Kidney (tissue), 14 donors: ENCODE measurements around the gene NAA11. TPM values are rescaled to one million over a fixed set of nuclear protein-coding genes. Genes with fewer than 3 reads are reported as not detected.

ENCODE experiments used
- DNase-seq, 5 donors: peaks; one replicate each; pipeline ENCODE4 v3.0.0-alpha.2; 2013 to 2020
- FAIRE-seq: peaks from 2 replicates; lab custom pipeline; 2012; peaks lifted over from hg19 to GRCh38; lab: Jason Lieb, UNC
- H3K27ac ChIP-seq, 2 donors: one replicate each; pipeline ENCODE4 v1.7.0; 2013; ENCODE audit warnings: low read depth in 2 of 2, low read length in 2 of 2, inconsistent platforms in 1 of 2
- H3K27me3 ChIP-seq: one replicate; pipeline ENCODE4 v1.7.1; 2013; ENCODE audit warnings: low read length, inconsistent platforms; ENCODE audit not compliant: control insufficient read depth, insufficient read depth
- H3K36me3 ChIP-seq, 3 donors: one replicate each; pipeline versions ENCODE4 v1.7.0 to v1.7.1; 2013; ENCODE audit warnings: low read length in 3 of 3, control low read depth in 1 of 3, inconsistent platforms in 1 of 3; ENCODE audit not compliant: insufficient read depth in 3 of 3, control insufficient read depth in 2 of 3
- H3K4me1 ChIP-seq, 3 donors: one replicate each; pipeline versions ENCODE4 v1.7.0 to v1.7.1; 2013; ENCODE audit warnings: low read length in 3 of 3, inconsistent platforms in 1 of 3, low read depth in 1 of 3; ENCODE audit not compliant: control insufficient read depth in 2 of 3, insufficient read depth in 2 of 3
- H3K4me3 ChIP-seq, 3 donors: one replicate each; pipeline versions ENCODE4 v1.7.0 to v1.8.1; 2013; ENCODE audit warnings: low read length in 3 of 3, control low read depth in 1 of 3, inconsistent platforms in 1 of 3
- H3K9ac ChIP-seq, 3 donors: one replicate each; pipeline versions ENCODE4 v1.7.0 to v1.7.1; 2013; ENCODE audit warnings: low read length in 3 of 3, control low read depth in 1 of 3, inconsistent platforms in 1 of 3
- H3K9me3 ChIP-seq, 3 donors: one replicate each; pipeline versions ENCODE4 v1.7.0 to v1.7.1; 2013; ENCODE audit warnings: low read length in 3 of 3, control low read depth in 1 of 3, inconsistent platforms in 1 of 3; ENCODE audit not compliant: control insufficient read depth in 2 of 3, insufficient read depth in 1 of 3
- intact Hi-C: fragments of 100-400 bp; cut with DNase I; formaldehyde crosslinking; loops from one replicate; pipeline ENCODE4 v1.11.1; 2022
- polyA plus RNA-seq: library from polyadenylated mRNA; stranded (reverse); fragments of 350-450 nt; fragmentation: Illumina TruSeq; extraction: RNeasy Lipid Tissue Mini Kit (QIAGEN cat#74804); gene quantifications from one replicate; pipeline ENCODE4 v1.2.3, GENCODE V29; 2014; ENCODE audit warnings: low read depth, low replicate concordance; ENCODE audit not compliant: insufficient read depth
- total RNA-seq: library from RNA; stranded (reverse); fragmentation: NEBNext Ultra II Directional; extraction: Animal tissue kit (Norgen Biotek cat#: 25700); gene quantifications from one replicate; pipeline ENCODE4 v1.2.1, GENCODE V29; 2021
- TF ChIP-seq, protein P1 (sequence below): IDR thresholded peaks from 3 replicates; pipeline ENCODE4 v1.5.1; 2012; ENCODE audit warnings: mild to moderate bottlenecking, moderate library complexity, borderline replicate concordance; ENCODE audit not compliant: insufficient read depth; ENCODE audit errors: extremely low read depth
- donor health status: control.
- donor health status: control.
- donor health status: control.
- donor health status: control.
- donor health status: control.
- donor health status: DM: yes; HTN: yes; CAD: no.
- donor health status: Normal renal cell carcinoma (clear cell type).

Gene NAA11
- total and polyA plus RNA-seq, 2 donors from 2014 or later = not detected

DNA sequence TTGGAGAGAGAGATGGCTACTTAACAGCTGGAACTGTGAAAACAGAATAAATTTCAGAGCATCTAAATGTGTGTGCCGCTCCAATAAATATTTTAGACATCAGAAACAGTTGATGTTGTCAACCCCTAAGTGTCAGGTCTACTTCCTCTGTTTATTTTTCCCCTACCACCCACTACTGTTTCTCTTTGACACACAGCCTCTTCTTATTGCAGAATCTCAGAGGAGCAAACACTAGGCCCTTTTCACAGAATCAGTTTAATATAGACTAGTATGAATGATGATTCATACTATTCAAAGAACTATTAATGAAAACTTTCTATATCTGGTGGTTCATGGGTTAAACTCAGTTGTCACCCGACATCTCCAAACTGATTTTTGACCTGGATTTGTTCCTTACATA is 33.9 kb downstream of the NAA11 start:
- TF ChIP-seq, protein P1, sequence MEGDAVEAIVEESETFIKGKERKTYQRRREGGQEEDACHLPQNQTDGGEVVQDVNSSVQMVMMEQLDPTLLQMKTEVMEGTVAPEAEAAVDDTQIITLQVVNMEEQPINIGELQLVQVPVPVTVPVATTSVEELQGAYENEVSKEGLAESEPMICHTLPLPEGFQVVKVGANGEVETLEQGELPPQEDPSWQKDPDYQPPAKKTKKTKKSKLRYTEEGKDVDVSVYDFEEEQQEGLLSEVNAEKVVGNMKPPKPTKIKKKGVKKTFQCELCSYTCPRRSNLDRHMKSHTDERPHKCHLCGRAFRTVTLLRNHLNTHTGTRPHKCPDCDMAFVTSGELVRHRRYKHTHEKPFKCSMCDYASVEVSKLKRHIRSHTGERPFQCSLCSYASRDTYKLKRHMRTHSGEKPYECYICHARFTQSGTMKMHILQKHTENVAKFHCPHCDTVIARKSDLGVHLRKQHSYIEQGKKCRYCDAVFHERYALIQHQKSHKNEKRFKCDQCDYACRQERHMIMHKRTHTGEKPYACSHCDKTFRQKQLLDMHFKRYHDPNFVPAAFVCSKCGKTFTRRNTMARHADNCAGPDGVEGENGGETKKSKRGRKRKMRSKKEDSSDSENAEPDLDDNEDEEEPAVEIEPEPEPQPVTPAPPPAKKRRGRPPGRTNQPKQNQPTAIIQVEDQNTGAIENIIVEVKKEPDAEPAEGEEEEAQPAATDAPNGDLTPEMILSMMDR = no peak
- DNase-seq (no peak), FAIRE-seq (no peak)
- no peaks in the 10 kb centered on the region for H3K9me3 ChIP-seq
- H3K4me3 ChIP-seq = no peak overlapping the region
- no peaks in the 10 kb centered on the region for H3K27me3 ChIP-seq
- intact Hi-C loops = no loop called here
- no peaks in the 10 kb centered on the region for H3K4me1 ChIP-seq
- no peaks in the 10 kb centered on the region for H3K36me3 ChIP-seq
- no peak overlapping the region for H3K27ac ChIP-seq
- H3K9ac ChIP-seq = no peak overlapping the region

DNA sequence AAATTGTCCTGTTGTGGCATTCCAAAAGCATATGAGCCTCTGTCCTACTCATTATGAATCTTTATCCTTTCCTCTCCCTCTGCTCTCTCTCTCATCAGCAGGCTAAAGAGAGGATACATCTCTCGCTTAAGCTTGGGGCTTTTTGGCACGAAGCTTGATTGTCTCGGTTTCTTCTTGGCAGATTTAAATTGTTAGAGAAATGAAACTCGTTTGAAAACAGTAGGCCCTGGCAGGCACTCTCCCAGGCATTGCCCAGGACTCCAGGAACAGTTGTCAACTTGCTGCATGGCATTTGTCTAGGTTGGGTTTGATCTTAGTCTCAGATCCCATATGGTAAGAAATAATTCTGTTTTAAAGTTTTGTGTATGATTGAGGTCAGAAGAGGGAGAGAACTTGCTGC is 35.5 kb downstream of the NAA11 start:
- no peak overlapping the region for H3K27ac ChIP-seq
- H3K9me3 ChIP-seq = no peaks in the 10 kb centered on the region
- H3K4me3 ChIP-seq = no peak overlapping the region
- H3K9ac ChIP-seq = no peak overlapping the region
- FAIRE-seq (no peak), DNase-seq (no peak)
- H3K4me1 ChIP-seq = peaks cover 0 to 2% (median 0%) of the 10 kb centered on the region in 3 donors
- no peaks in the 10 kb centered on the region for H3K36me3 ChIP-seq
- intact Hi-C loops = no loop called here
- TF ChIP-seq, protein P1 = no peak
- no peaks in the 10 kb centered on the region for H3K27me3 ChIP-seq

DNA sequence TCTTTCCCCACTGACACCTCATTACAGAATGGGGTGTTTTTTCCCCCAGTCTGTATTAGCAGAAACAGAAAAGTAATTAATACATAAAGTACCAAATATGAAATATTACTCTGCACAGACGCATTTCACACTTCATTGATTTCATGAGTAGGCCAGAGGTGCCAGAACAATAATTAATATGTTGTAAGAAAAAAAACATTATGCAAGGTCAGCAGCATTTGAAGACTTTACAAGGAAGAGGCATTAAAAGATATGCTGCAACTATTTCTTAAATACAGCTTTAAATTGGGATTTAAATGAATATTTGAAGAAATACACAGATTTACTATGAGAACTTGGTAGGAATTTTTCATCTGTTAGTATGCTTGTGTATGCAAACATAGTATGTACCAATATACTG is 37.7 kb downstream of the NAA11 start:
- H3K27ac ChIP-seq = no peak overlapping the region
- no peaks in the 10 kb centered on the region for H3K27me3 ChIP-seq
- TF ChIP-seq, protein P1 = no peak
- no peaks in the 10 kb centered on the region for H3K36me3 ChIP-seq
- H3K4me3 ChIP-seq = no peak overlapping the region
- FAIRE-seq (no peak), DNase-seq (no peak)
- H3K4me1 ChIP-seq = peaks cover 0 to 2% (median 0%) of the 10 kb centered on the region in 3 donors
- intact Hi-C loops = no loop called here
- H3K9ac ChIP-seq = no peak overlapping the region
- H3K9me3 ChIP-seq = no peaks in the 10 kb centered on the region

DNA sequence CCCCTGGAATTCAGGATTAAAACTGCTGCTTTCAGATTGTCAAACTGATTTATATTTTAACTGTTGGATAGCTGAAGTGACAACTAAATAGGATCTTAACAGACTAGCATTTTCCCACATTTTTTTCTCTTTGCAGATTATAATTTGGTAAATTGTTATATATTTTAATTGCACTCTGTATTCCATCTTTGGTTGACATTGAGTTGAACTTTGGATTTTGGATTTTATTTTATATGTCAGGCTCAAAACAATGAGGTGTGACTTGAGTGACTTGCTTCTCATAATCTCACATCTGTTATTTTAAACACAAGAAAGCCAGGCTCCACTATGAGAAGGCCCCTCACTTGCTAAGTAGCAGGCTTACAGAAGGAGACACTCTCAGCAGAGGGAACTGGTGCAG is 38.1 kb downstream of the NAA11 start:
- DNase-seq (no peak), FAIRE-seq (no peak)
- H3K9ac ChIP-seq = no peak overlapping the region
- TF ChIP-seq, protein P1 = no peak
- H3K27me3 ChIP-seq = no peaks in the 10 kb centered on the region
- H3K36me3 ChIP-seq = no peaks in the 10 kb centered on the region
- H3K4me1 ChIP-seq = peaks cover 0 to 2% (median 0%) of the 10 kb centered on the region in 3 donors
- no peaks in the 10 kb centered on the region for H3K9me3 ChIP-seq
- H3K27ac ChIP-seq = no peak overlapping the region
- intact Hi-C loops = no loop called here
- H3K4me3 ChIP-seq = no peak overlapping the region
